Measurements from ENCODE around the gene PKD1.
"Not testable (repeated sequence)": the region's sequence is repeated elsewhere in the genome, so short reads cannot be mapped to it uniquely, and the experiment has no call there.

GRCh38 chr16:2135770-2136490 lies at the start of gene PKD1:
- not testable (repeated sequence) for TF ChIP-seq SUZ12 (IDR thresholded peaks at IDR 0.05; ENCODE audit: extremely low read depth, insufficient read depth, insufficient read length); ZNF274 (IDR thresholded peaks at IDR 0.05; ENCODE audit: low read depth, low read length); YY1 (IDR thresholded peaks at IDR 0.05; ENCODE audit: insufficient read depth, insufficient read length)
